VCaP (cell line): ENCODE results near the gene TIAL1.
"Not testable (repeated sequence)": the region's sequence is repeated elsewhere in the genome, so short reads cannot be mapped to it uniquely, and the experiment has no call there.

ENCODE experiments used
- H3K27ac ChIP-seq: fragments of 450-650 bp; 2 replicates; pipeline ENCODE4 v1.5.1; 2017
- TF ChIP-seq, protein P1 (sequence below): fragments of 450-650 bp; conservative IDR thresholded peaks from 2 replicates; pipeline ENCODE4 v1.5.1; 2017; ENCODE audit warnings: mild to moderate bottlenecking, moderate library complexity

Gene TIAL1

GRCh38 chr10:119562097-119562496, 34.7 kb downstream of the TIAL1 start:
- no peak overlapping the region for H3K27ac ChIP-seq
- TF ChIP-seq, protein P1, sequence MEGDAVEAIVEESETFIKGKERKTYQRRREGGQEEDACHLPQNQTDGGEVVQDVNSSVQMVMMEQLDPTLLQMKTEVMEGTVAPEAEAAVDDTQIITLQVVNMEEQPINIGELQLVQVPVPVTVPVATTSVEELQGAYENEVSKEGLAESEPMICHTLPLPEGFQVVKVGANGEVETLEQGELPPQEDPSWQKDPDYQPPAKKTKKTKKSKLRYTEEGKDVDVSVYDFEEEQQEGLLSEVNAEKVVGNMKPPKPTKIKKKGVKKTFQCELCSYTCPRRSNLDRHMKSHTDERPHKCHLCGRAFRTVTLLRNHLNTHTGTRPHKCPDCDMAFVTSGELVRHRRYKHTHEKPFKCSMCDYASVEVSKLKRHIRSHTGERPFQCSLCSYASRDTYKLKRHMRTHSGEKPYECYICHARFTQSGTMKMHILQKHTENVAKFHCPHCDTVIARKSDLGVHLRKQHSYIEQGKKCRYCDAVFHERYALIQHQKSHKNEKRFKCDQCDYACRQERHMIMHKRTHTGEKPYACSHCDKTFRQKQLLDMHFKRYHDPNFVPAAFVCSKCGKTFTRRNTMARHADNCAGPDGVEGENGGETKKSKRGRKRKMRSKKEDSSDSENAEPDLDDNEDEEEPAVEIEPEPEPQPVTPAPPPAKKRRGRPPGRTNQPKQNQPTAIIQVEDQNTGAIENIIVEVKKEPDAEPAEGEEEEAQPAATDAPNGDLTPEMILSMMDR: no peak

- H3K27ac ChIP-seq: not testable (repeated sequence)
These were observed 37.3 kb downstream of the TIAL1 start for GRCh38 chr10:119559511-119559910.

- H3K27ac ChIP-seq: not testable (repeated sequence)
These were observed 40.7 kb downstream of the TIAL1 start for GRCh38 chr10:119556081-119556480.

GRCh38 chr10:119555178-119555784, 41.5 kb downstream of the TIAL1 start:
- TF ChIP-seq, protein P1: no peak
- no peak overlapping the region for H3K27ac ChIP-seq

DNA sequence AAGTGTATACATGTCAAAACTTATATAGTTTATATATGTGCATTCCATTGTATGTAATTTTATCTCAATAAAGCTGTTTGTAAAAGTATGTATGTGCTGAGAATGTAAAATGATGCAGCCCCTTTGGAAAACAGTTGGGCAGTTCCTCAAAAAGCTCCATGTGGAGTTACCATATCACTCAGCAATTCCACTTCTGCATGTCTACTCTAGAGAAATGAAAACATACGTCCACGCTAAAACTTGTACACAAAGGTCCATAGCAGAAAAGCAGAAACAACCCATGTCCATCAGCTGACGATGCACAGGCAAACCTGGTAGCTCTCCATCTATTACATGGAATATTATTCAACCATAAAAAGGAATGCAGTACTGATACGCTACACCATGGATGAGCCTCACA, 45.9 kb downstream of the TIAL1 start:
- TF ChIP-seq, protein P1: no peak
- no peak overlapping the region for H3K27ac ChIP-seq

DNA sequence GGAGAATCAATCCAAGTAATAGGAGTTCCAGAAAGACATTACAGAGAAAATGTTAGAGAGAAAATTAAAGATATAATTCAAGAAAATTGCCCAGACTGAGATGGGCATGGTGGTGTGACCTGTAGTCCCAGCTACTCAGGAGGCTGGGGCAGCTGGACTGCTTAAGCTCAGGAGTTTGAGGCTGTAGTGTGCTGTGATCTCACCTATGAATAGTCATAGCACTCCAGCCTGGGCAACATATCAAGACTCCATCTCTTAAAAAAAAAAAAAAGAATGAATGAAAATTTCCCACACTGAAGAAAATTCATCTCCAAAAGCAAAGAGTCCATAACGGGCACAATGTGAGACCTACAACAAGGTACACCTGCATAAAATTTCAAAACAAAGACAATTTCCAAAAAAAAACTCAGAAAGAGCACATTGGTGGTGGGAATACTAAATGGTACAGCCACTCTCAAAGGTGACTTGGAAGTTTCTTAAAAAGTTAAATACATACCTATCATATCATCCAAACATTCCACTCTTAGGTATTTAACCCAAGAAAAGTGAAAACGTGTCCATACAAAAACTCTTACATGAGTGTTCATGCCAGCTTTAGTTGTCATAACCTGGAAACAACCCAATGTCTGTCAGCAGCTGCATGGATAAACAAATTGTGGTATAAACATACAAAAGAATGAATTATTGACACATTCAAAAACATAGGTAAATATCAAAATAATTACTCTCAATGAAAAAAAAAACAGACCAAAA, 47.3 kb downstream of the TIAL1 start:
- TF ChIP-seq, protein P1: no peak
- H3K27ac ChIP-seq: no peak overlapping the region

DNA sequence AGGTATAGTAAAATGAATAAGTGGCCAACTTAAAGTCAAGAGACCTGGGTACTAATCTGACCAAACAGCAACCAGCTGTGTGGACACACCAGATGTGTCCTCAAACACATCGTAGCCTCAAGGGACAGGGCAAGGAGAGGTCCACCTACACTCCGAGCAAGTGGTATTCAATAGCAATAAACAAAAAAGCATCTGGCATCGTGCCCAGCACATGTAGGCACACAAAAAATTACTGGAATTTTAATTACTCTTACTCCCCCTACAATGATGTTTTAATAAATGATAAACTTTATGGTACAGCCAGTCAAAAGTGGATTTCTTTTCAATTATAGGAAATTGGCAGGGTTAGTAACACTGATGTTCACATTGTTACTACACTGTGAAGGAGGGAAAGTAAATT, 50.8 kb downstream of the TIAL1 start:
- no peak overlapping the region for H3K27ac ChIP-seq
- TF ChIP-seq, protein P1: no peak

DNA sequence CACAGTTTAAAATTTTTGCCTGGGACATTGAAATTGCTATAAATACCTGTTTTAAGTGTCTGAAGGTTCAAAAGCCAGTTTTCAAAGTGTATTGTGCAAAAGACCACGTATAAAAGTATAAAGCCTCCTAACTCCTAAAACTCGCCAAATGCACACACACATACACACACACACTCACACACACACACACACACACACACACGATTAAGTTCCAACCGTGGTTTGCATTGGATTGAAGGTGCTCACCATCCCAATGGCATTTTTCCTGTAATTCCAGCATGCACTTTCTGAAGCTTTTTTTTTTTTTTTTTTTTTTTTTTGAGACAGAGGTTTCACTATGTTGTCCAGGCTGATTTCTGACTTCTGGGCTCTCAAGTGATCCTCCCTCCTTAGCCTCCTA, 51.5 kb downstream of the TIAL1 start:
- H3K27ac ChIP-seq: no peak overlapping the region
- TF ChIP-seq, protein P1: no peak
